Measurements from ENCODE around the gene LFNG. TPM values are rescaled to one million over a fixed set of nuclear protein-coding genes. Genes with fewer than 3 reads are reported as not detected.

Gene LFNG
- total RNA-seq, 1 donor from 2014 or later: 36.8 TPM

DNA sequence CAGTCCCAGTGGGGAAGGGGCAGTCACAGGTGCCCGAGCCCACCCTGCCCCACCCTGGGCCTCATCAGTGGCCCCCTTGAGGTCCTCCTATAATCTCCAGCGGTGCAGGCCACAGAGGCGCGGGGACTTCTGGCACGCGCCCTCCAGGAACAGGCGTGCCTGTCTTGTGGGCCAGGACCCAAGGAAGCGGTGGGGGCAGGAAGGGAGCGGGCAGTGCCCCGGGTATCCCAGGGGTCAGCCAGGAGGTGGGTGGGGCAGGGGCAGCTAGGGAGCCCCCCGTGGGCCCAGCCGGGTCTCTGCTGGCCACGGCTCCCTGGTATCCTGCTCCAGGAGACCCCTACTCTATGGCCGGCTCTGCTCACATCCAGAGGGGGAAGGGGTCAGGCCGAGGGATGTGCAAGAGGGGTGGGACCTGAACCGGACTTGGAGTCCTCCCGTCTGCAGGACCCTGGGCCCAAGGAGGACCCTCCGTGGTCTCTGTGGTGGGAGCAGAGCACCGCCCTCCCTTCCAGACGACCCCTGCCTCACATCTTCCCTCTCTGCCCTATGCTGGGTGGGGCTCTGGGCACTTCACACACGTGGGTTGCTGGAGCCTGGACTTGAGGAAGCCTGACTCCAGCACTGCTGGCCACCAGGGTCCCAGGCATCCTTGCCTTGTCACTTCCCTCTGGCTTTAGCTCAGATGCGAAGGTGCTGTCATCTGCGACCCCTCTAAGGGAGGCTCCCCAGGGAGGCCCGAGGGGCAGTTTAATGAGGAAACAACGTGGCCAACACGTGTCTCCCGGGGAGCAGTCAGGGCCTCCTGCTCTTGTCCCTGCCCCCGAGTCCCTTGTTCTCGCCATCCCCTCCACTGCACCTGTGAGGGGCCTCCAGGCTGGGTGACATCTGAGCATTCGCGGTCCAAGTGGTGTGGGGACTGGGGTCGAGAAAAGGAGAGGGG is 25.1 kb upstream of the LFNG start:
- DNase-seq (ENCODE audit: extremely low spot score in 2 of 2): no peak
- no peak overlapping the region for H3K4me3 ChIP-seq
- H3K27me3 ChIP-seq: no peaks in the 10 kb centered on the region
- H3K4me1 ChIP-seq: peaks cover 40% of the 10 kb centered on the region
- no peaks in the 10 kb centered on the region for H3K9me3 ChIP-seq
- no peak overlapping the region for H3K27ac ChIP-seq
- intact Hi-C loops (cut with DNase I): no loop called here
- H3K36me3 ChIP-seq: no peaks in the 10 kb centered on the region
- no peak for TF ChIP-seq POLR2A (IDR thresholded peaks at IDR 0.05)
- TF ChIP-seq POLR2AphosphoS5 (IDR thresholded peaks at IDR 0.05; ENCODE audit: insufficient read depth in 1 of 2, low read depth in 1 of 2): no peak
- TF ChIP-seq, protein P1, sequence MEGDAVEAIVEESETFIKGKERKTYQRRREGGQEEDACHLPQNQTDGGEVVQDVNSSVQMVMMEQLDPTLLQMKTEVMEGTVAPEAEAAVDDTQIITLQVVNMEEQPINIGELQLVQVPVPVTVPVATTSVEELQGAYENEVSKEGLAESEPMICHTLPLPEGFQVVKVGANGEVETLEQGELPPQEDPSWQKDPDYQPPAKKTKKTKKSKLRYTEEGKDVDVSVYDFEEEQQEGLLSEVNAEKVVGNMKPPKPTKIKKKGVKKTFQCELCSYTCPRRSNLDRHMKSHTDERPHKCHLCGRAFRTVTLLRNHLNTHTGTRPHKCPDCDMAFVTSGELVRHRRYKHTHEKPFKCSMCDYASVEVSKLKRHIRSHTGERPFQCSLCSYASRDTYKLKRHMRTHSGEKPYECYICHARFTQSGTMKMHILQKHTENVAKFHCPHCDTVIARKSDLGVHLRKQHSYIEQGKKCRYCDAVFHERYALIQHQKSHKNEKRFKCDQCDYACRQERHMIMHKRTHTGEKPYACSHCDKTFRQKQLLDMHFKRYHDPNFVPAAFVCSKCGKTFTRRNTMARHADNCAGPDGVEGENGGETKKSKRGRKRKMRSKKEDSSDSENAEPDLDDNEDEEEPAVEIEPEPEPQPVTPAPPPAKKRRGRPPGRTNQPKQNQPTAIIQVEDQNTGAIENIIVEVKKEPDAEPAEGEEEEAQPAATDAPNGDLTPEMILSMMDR (IDR thresholded peaks at IDR 0.05): no peak

DNA sequence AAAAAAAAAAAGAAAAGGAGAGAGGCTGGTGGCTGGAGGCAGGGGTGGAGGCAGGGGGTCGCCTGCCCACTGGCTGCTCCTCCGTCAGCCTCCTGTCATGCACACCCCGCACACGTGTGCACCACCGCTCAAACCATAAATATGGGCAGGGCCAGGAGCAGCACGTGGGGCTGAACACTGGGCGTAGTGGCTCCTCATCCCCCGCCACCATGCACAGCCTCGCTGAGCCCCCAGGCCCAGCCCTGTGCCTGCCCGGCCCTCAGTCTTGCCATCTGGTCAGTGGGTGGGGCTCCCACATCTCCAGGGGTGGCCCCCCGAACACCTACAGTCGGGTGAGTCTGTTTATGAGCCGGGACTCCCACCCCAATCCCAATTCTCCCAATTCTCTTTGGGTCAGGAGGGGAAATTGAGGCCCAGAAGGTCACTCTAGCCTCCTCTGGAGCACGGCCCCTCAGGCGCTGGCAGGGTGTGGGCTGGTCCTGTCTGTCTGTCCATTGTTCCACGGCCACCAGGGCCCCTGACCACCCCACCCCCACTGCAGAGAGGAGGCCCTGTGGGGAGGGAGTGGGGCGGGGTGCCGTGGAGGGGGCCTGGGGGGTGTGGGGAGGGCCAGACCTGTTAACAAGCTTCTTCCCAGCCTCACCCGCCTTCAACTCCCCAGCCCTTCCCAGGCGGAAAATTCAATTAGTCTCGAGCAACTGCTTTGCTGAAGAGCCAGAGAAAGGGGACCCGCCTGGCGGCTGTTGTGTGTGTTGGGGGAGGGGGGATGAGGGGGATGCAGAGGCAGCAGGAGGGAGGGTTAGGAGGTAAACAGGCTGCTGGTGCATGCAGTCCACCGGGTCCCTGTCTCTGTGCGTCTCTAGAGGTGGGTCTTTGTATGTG is 23.9 kb upstream of the LFNG start:
- no peaks in the 10 kb centered on the region for H3K36me3 ChIP-seq
- intact Hi-C loops (cut with DNase I): no loop called here
- H3K4me3 ChIP-seq: no peak overlapping the region
- no peaks in the 10 kb centered on the region for H3K9me3 ChIP-seq
- no peak overlapping the region for H3K27ac ChIP-seq
- no peaks in the 10 kb centered on the region for H3K27me3 ChIP-seq
- H3K4me1 ChIP-seq: peaks cover 28% of the 10 kb centered on the region
- no peak for DNase-seq (ENCODE audit: extremely low spot score in 2 of 2)
- TF ChIP-seq POLR2A (IDR thresholded peaks at IDR 0.05) (no peak), POLR2AphosphoS5 (IDR thresholded peaks at IDR 0.05; ENCODE audit: insufficient read depth in 1 of 2, low read depth in 1 of 2) (no peak)
- TF ChIP-seq, protein P1 (IDR thresholded peaks at IDR 0.05): no peak

DNA sequence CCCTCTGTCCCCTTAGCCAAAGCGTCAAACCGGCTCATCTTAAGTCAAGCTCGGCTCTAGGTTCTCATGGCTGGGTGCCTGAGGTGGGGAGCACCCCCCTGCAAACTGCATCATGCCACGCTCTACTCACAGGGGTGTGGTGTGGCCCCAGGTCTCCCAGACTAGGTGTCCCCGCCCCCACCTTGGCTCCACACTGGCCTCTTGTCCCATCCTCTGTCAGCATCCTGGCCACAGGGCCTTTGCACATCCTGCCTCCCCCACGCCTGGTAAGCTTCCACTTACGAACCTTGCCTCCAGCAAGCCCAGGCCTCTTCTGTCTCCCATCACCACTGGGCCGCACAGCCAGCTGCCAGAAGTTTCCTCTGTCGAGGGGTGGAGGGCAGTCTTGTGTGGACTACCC is 23.2 kb upstream of the LFNG start:
- intact Hi-C loops (cut with DNase I): no loop called here
- TF ChIP-seq POLR2AphosphoS5 (IDR thresholded peaks at IDR 0.05; ENCODE audit: insufficient read depth in 1 of 2, low read depth in 1 of 2): no peak
- no peak for TF ChIP-seq POLR2A (IDR thresholded peaks at IDR 0.05)
- TF ChIP-seq, protein P1 (IDR thresholded peaks at IDR 0.05): no peak
- no peaks in the 10 kb centered on the region for H3K27me3 ChIP-seq
- no peak overlapping the region for H3K27ac ChIP-seq
- no peak for DNase-seq (ENCODE audit: extremely low spot score in 2 of 2)
- no peak overlapping the region for H3K4me3 ChIP-seq
- no peaks in the 10 kb centered on the region for H3K9me3 ChIP-seq
- no peaks in the 10 kb centered on the region for H3K36me3 ChIP-seq
- H3K4me1 ChIP-seq: peaks cover 28% of the 10 kb centered on the region

DNA sequence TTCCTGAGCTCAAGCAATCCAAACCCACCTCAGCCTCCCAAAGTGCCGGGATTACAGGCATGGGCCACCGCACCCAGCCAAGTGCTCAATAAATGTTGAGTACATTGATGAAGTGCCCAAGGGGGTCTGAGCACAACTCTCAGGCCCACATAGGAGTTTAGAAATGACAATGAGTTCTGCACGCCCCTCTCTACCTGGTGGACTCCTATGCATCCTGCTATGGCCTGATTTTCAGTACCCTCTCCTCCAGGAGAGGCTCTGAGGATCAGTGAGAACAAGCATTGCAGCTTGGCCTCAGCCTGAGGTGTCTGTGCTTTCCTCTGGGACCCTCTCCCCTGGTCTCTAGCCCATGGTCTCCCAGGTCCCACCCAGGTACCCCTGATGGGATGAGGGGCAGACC is 22.5 kb upstream of the LFNG start:
- H3K27me3 ChIP-seq: no peaks in the 10 kb centered on the region
- intact Hi-C loops (cut with DNase I): no loop called here
- H3K27ac ChIP-seq: no peak overlapping the region

More for the DNA sequence above, 22.5 kb upstream of the LFNG start:
- Histone ChIP-seq H3K4me1 (peaks cover 28% of the 10 kb centered on the region), H3K9me3 (no peaks in the 10 kb centered on the region), H3K4me3 (no peak overlapping the region), H3K36me3 (no peaks in the 10 kb centered on the region)
- no peak for DNase-seq (ENCODE audit: extremely low spot score in 2 of 2)
- TF ChIP-seq, protein P1 (IDR thresholded peaks at IDR 0.05): no peak
- TF ChIP-seq POLR2A (IDR thresholded peaks at IDR 0.05) (no peak), POLR2AphosphoS5 (IDR thresholded peaks at IDR 0.05; ENCODE audit: insufficient read depth in 1 of 2, low read depth in 1 of 2) (no peak)

Measured in vagina (tissue), 2 donors.